Middle frontal gyrus (tissue), 1 donor: ENCODE data around the gene BCOR.

ENCODE experiments used
- DNase-seq: peaks from one replicate; pipeline ENCODE4 v3.0.0-alpha.2; 2015; ENCODE audit warnings: low spot score; ENCODE audit errors: extremely low spot score

Gene BCOR

DNA sequence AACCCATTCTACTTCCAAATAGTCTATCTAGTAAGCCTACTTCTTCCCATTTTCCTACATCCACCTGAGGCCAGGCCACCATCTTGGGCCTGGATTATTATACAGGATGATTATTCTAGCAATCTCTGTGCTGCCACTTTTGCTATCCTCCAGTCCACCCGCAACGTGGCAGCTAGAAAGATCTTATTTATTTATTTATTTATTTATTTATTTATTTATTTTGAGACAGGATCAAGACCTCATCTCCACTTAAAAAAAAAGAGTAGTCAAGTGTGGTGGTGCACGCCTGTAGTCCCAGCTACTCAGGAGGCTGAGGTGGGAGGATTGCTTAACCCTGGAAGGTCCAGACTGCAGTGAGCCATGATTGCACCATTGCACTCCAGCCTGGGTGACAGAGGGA is 15.2 kb upstream of the BCOR start:
- DNase-seq = no peak

DNA sequence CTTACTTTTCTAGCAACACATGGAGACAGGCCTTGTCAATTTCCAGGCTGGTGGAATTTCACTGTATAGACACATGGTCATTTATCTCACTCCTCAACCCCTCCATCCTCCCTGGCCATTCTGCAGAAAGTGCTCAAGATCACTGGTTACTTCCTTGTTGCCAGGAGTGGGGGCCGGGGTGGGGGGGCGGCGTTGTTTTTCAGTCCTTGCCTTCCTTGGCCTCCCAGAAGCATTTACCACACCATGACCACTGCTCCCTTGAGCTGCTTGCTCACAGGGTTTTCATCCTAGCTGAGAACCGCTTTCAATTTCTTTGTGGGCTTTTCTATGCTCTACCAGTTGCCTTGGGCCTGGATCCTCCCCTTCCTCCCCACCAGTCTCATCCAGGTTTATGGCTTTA is 14.1 kb upstream of the BCOR start:
- DNase-seq = no peak

- no peak for DNase-seq
Observed at GRCh38 chrX:40109288-40110008, 11.7 kb upstream of the BCOR start.

- DNase-seq = no peak
Observed at GRCh38 chrX:40108959-40109287, 11.2 kb upstream of the BCOR start.

DNA sequence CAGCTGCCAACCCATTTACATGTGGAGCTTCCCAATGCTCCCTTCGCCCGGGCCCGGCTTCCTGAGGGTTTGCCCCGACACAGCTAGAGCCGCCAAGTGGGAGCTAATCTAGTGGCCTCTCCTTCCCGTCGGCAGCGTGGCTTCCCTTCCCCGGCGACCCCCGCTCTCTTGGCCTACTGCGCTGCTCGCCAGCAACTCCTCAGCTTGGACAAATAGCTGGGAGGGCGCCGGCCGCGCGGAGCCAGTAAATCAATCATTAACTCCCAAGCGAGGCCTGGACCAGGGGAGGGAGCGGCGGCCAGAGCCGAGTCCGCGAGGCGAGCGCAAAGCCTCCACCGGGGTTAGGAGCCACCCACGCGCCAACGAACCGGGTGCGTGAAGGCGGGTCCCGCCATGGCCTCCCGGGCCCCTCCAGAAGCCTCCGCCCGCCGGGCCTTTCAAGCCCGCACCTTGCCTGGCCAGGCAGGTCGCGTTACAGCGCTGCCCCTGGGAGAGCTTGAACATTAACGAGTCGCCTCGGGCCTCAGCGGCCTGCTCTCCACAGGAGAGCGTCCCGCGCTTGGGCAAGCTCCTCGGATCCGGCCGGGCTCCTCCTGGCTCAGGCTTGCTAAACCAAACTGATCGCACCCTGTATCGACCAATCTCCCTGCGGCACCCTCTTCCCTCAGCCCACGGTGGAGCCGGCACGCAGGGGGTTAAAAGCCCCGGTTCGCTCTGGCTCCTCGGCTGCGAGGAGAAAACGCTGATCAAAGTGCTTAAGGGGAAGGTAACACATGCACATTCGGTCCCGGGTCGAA is 10.6 kb upstream of the BCOR start:
- DNase-seq = no peak

- no peak for DNase-seq
Observed at GRCh38 chrX:40107291-40108161, 9.8 kb upstream of the BCOR start.

- no peak for DNase-seq
Observed at GRCh38 chrX:40106676-40107290, 9.0 kb upstream of the BCOR start.

DNA sequence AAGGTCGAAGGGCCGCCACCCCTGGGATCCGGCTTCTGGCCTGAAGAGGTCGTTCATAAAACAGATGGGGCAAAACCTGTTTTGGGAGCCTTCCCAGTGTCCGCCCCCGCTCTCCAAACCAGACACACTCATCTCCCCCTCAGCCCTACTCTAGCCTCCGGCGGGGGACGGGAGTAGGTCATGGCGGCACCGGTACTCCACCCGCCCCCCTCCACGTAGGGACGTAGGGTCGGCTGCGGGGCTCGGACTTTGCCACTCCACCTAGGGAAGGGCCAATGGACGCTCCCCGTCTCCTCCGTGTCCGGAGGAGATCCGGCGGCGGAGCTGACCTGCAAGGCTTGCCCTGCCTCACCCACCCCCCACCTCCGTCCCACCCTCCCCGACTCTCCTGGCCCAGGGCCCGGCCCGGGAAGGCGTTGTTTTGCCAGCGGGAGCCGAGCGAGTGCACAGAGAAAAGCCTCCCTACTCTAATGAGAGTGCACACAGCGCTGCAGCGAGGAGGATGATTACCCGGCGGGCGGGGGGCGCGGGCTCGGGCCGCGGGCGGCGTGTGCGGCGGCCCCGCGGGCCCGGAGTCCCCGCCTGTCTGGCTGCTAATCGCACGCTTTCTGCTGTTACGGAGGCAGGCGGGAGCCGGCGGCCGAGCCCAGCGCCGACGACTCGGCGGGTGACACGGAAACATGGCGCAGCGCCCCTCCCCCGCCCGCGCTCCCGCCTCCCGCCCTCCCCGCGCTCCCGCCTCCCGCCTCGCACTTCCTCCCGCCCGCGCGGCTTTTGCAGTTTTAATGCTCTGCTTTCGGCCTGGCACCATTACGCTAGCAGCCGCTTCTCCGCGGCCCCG is 8.3 kb upstream of the BCOR start:
- DNase-seq = no peak

DNA sequence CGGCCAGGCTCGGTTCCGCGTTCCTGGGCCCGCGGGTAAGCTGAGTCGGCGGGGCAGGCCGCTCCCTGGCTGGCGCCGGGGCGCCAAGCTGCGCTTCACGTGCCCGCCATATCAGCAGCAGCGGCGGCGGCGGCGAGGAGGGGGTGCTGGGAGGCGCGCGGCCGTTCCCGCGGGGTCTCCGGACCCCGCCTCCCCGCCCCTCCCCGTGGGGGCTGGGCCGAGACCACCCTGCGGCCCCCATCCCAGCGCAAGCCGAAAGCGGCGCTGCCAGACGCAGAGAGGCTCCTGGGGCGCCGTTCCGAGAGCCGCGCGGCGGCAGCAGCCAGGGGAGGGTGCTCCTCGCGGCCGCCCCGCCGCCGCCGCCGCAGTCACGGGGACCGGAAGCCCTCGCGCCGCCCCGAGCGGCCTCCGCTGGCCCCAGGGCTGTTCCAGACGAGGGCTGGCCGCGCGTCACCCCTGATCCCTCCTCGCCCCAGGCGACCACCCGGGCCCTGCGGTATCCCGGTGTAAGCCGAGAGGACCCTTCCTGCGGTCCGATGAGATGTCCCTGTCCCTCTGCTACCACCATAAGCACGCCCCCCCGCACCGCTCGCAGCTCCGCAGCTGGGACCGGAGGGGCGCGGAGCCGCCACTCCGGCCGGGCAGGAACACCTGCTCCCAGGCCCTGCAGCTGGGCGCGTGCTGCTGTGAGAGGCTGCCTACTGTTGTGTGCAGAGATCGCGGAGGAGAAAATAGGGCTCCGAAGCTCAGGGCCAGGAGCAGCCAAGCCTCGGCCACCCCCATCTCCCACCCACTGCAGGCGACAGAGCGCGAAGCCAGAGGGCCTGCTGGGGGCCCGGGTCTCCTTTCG is 7.5 kb upstream of the BCOR start:
- DNase-seq = no peak

DNA sequence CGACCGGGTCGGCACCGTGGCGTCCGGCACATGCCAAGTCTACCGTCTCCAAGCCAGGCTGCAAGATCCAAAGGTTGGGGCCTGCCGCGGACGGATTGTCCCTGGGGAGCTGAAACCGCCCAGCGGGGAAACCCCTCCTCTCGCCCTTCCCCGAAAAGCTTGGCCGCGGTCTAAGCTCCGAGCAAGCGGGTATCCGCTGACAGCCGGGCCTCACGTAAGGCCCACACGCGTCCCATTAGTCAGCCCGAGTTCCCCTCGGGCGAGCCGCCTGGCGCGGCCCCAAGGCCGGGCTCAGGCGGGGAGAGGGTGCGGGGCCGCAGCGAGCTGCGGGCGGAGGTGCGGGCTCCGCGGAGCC is 6.8 kb upstream of the BCOR start:
- DNase-seq = no peak

DNA sequence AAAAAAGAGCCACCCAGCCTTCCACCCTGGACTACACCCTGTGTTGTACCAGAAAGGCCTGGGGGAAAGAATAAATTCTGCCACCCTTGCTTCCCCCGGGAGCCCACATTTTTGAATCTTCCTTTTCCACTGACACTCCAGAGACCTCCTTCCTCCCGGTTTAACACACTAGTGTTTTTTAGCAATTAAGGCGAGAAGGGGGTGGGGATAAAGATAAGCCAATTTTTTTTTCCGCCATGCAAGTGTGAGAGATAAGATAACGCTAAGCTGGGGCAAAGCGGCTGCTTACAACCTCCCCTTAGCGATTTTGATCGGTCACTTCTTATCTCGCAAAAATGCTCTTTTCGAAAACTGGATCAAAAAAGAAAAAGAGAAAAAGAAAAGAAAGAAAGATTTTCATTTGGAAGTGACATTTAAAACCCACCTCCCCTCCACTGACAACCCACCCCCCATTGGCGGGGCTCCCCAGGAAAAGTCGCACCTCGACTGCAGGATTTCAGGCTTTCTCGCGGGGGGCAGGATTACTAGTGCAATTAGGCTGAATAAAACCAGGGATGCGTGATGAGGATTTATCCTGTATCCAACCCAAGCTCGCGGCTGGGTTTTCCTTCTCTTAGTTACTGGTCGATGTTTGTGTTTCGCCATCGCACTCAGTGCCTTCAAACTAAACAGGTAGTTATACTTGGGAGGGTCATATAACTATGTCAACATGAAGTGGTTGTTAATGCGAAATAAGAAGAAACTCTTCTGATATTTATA is 6.0 kb upstream of the BCOR start:
- no peak for DNase-seq

DNA sequence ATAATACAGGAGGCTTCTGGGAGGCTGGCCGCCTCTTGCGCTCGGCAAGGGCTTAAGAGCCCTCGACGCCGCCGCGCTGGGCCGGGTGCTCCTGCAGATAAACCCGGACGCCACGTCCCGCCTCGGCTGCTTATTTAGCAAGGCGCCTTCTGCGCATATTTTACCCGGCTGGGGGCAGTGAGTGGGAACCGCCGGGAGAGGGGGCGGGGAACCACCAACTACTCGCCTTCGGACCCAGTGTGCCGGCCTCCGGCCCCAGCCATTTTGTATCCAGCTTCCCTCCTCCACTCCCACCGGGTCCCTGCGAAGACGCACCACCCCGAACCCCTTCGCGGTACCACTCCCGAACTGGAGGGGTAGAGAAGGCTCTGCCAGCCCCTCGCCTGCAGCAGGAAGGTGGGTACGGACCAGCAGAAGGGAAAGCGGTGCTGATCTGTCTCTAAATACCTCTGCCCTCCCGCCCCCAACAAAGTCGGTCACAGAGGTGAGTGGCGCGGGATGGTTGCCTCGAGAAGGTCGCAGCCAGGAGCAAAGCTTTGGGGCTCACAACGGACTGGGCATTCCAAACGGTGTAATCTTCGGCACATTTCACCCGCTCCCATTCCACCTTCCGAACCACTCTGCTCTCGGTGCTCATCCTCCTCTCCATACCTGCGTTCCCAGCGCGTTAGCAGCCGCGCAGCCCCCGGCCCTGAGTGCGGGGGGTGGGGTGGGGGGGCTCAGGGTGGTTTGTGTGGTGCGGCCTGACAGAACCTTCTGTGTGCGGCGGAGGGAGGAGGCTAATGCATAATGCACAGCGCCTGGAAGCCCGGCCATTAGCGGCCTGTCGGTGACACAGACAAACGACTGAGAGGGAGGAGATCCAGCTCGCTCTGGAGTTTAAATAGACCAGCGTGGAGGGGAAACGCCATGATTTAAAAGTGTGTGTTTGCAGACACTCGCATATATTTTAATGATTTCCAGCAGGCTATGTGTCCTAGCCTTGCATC is 4.9 kb upstream of the BCOR start:
- no peak for DNase-seq

DNA sequence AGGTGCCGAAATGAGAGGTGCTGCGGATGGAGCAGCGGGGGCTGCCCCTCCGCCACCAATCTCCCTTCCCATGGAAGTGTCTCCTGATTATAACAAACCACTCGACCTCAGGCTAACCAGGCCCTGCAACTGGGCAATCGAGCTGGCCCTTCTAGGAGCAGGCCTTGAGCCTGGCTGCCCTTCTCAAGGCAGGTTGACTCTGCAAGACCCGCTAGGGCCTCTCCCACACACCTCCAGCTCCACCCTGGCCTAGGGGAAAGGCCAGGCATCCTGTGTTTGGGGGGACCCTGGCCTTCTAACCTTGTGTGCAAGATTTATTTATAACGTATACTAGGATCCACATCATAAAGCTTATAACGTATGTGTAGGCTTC is 3.7 kb upstream of the BCOR start:
- DNase-seq = no peak

DNA sequence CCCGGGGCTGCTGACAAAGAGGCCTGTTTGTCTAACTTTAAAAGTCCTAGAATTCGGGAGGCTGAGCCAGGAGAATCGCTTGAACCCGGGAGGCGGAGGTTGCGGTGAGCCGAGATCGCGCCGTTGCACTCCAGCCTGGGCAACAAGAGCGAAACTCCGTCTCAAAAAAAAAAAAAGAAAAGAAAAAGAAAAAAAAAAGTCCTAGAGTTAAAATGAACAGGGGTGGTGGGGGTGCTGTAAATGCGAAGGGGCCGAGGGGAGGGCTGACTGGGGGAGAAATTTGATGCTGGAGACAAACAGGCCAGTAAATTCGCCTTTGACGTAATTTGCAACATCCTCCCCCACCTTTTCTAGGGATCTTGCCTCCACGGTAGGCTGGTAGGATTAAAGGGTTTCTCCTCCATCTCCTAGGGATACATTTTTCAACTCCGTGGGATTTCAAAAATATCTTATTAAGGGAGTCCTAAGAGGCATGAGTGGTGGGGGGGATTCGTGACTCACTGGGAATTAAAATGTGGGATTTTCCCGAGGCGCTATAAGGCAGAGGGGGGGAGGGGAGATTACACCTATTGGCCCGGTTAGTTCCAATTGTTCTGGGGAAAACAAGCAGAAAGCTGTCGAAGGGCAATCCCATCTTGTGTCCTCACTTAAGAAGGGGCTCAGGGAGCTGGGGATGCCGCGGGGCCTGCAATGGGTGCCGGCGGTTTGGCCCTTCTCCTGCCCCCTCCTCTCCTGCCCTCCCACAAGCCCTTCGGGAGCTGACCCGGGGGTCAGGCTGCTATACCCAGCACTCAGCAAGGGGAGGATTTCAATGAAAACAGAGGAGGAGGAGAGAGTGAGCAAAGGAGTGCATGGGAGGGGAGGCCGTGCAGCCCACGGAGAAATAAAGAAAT is 3.0 kb upstream of the BCOR start:
- no peak for DNase-seq

DNA sequence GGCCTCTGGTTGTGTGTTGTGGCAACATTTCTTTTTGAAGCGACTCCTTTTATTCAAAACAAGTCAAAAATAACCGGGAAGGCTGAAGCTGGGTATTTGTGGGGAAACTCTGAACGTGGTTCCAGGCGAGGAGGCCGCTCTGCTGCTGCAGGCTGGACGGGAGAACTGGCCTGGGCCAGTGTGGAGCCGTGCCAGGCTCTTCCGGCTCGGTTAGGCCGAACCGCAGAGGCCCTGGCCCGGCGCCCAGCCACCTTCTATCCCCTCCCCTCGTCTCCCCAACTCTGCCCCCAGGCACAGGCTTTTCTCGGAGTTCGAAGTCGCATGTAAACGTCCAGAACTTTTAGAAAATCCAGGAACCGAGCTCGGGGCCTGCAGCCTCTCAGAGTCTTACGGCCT is 2.4 kb upstream of the BCOR start:
- DNase-seq = no peak

DNA sequence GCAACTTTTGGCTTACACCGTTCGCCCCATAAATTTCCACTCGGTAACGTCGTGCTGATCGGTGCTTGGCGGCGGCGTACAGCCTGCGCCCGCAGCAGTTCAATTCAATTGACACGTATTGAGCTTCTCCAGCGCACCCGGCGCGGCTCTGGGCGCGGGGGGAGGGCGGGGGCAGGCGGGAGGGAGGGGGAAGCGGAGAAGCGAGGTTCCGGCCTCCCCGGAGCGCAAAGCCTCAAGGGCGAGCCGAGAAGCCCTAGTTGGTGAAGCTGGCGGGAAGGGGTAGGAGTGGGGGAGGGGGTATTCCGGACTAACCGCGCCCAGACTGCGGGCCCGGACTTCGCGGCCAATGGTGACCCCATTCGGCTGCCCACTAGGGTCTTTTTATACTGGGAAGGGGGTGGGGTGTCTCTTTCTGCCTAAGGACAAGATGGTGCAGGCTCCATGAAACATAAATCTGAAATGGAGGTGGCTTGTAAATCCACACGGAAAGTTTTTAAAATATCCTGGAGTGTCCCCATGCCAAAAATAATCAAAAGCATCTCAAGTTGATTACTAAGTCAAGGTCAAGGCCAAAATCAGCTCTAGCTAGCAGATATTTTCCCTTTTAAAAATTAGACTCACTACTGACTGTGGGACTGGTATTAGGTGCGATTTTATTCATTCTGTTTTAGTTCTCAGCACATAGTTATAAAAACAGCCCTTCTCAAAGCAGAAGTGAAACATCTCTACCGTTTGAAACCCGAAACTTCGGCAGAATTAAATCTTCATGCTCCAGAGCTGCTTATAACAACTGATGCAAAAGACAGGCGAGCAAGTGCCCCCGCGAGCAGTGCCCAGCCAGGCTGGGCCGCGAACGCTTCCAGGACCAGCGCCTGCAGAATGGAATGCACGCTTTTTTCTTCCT is 1.5 kb upstream of the BCOR start:
- DNase-seq = no peak
